ENCODE results near the gene BARHL2. TPM values are rescaled to one million over a fixed set of nuclear protein-coding genes. Genes with fewer than 3 reads are reported as not detected.

Gene BARHL2
- total and polyA plus RNA-seq, 10 of the 15 experiments (the other 5 are each of a cell fraction or from before 2014, with no cell fraction given), result not detected

- no peak for TF ChIP-seq CUX1 (IDR thresholded peaks at IDR 0.05; ENCODE audit: insufficient replicate concordance, low read depth, low read length)
These were observed 29.8 kb upstream of the BARHL2 start (continued) for GRCh38 chr1:90746857-90747256.

GRCh38 chr1:90745972-90746371 lies 28.9 kb upstream of the BARHL2 start:
- intact Hi-C loops (cut with micrococcal nuclease; ENCODE audit: unreplicated experiment), result no loop called here
- RAD21 ChIA-PET (ENCODE audit: unreplicated experiment), result no interaction called here

More at GRCh38 chr1:90745972-90746371, 28.9 kb upstream of the BARHL2 start:
- in situ Hi-C loops (cut with MboI), result no loop called here
- CTCF ChIA-PET, result no interaction called here
- Histone ChIP-seq H3K4me1 (ENCODE audit: control insufficient read depth, insufficient read depth, low read length) (no peaks in the 10 kb centered on the region), H3K4me2 (ENCODE audit: control insufficient read depth, insufficient read depth) (no peak overlapping the region), H3K4me3 (no peak overlapping the region), H3K27me3 (replicated peaks in 1 of 2; ENCODE audit: control insufficient read depth in 2 of 2, insufficient read depth in 2 of 2, low read length in 1 of 2) (0 out of 4 replicates have a peak, but pooled peaks cover 0 to 1% of the 10 kb centered on the region in 2 experiments), H3K79me2 (ENCODE audit: control insufficient read depth, insufficient read depth, low read length) (no peaks in the 10 kb centered on the region), H3K36me3 (ENCODE audit: control insufficient read depth in 2 of 2, insufficient read depth in 2 of 2, low read length in 1 of 2) (no peaks in the 10 kb centered on the region), H3K27ac (ENCODE audit: control insufficient read depth, insufficient read depth) (no peak overlapping the region), H3K9me3 (replicated peaks; ENCODE audit: control insufficient read depth, insufficient read depth, low read length) (no peaks in the 10 kb centered on the region), H2AFZ (ENCODE audit: control insufficient read depth, low read depth, low read length) (no peak overlapping the region), H3K9ac (ENCODE audit: control insufficient read depth, insufficient read depth, low read length) (no peak overlapping the region), H4K20me1 (ENCODE audit: control insufficient read depth, insufficient read depth) (no peaks in the 10 kb centered on the region)
- POLR2A ChIA-PET, result no interaction called here
- 94% methylated on average over 2 of the region's 2 CpGs for WGBS (ENCODE audit: insufficient coverage, insufficient replicate concordance, low lambda C conversion rate, missing lambda C conversion rate)
- no TSS peak for BruUV-seq (replicated peaks)
- no peak for ATAC-seq
- no peak for FAIRE-seq
- TF ChIP-seq CHD1 (IDR thresholded peaks at IDR 0.05; ENCODE audit: low read depth, low read length) (no peak), SRF (IDR thresholded peaks at IDR 0.05; ENCODE audit: low read depth in 2 of 2, low read length in 2 of 2) (no peak), JUND (IDR thresholded peaks at IDR 0.05; ENCODE audit: low read depth, low read length) (no peak), HDGF (IDR thresholded peaks at IDR 0.05) (no peak), ZNF217 (IDR thresholded peaks at IDR 0.05) (no peak), RUNX3 (IDR thresholded peaks at IDR 0.05; ENCODE audit: low read length) (no peak), NFYB (IDR thresholded peaks at IDR 0.05; ENCODE audit: insufficient read depth, low read depth, low read length) (no peak), BCL11A (IDR thresholded peaks at IDR 0.05; ENCODE audit: low read depth, low read length) (no peak), CREB1 (IDR thresholded peaks at IDR 0.05; ENCODE audit: low read depth) (no peak)
- DNase-seq (ENCODE audit: low read depth, low spot score), result no peak
- SMC1A ChIA-PET (ENCODE audit: uncharacterized antibody, unreplicated experiment), result interaction anchor here (0.9 kb wide), 1 partner anchor 20 kb away, joined by 3 read pairs; no protein-coding TSS in a partner anchor
